ENCODE results near the gene TFF3. TPM values are rescaled to one million over a fixed set of nuclear protein-coding genes. Genes with fewer than 3 reads are reported as not detected.

Gene TFF3
- total and polyA plus RNA-seq, 2 of the 4 experiments (the other 2 are of a cell fraction) = not detected

- no peak overlapping the region for H3K9ac ChIP-seq (ENCODE audit: low read depth, low read length)
- no peak overlapping the region for H2BK15ac ChIP-seq (ENCODE audit: low read depth, low read length)
- H3K23ac ChIP-seq (ENCODE audit: low read depth, low read length) = no peak overlapping the region
- H3K14ac ChIP-seq (replicated peaks; ENCODE audit: low read depth, low read length) = no peak overlapping the region
- H3K36me3 ChIP-seq (ENCODE audit: control insufficient read depth, insufficient read depth, low read length) = peaks cover 19% of the 10 kb centered on the region; the same call in 1 of the 2 replicates
- H3K27me3 ChIP-seq (ENCODE audit: control insufficient read depth, insufficient read depth, low read length) = no peaks in the 10 kb centered on the region
- TF ChIP-seq BHLHE40 (IDR thresholded peaks at IDR 0.05; ENCODE audit: low read depth, low read length) (no peak), USF2 (IDR thresholded peaks at IDR 0.05; ENCODE audit: low read depth, low read length) (no peak), MAZ (IDR thresholded peaks at IDR 0.05; ENCODE audit: borderline replicate concordance, low read depth, low read length) (no peak), CEBPB (IDR thresholded peaks at IDR 0.05; ENCODE audit: low read depth, low read length) (no peak), RCOR1 (IDR thresholded peaks at IDR 0.05; ENCODE audit: insufficient replicate concordance, low read length) (no peak)
- H4K8ac ChIP-seq (ENCODE audit: low read depth in 2 of 2, low read length in 2 of 2) = no peak overlapping the region
- H3K4ac ChIP-seq (ENCODE audit: low read depth, low read length) = no peak overlapping the region
- H3K18ac ChIP-seq (ENCODE audit: low read depth, low read length) = no peak overlapping the region
- H2BK20ac ChIP-seq (ENCODE audit: low read depth, low read length) = no peak overlapping the region
- no peak overlapping the region for H2AFZ ChIP-seq (replicated peaks; ENCODE audit: low read length, poor library complexity)
- BruUV-seq (replicated peaks) = no TSS peak
- no peak overlapping the region for H3K56ac ChIP-seq (ENCODE audit: extremely low read depth, insufficient read depth, low read length)
- dilution Hi-C loops (cut with HindIII; ENCODE audit: low sequenced_read_pairs, unreplicated experiment) (no loop called here), intact Hi-C loops (cut with micrococcal nuclease) (no loop called here), in situ Hi-C loops (cut with MboI; ENCODE audit: low sequenced_read_pairs) (no loop called here)
- no peak overlapping the region for H4K5ac ChIP-seq (ENCODE audit: low read depth, low read length)
- ChIA-PET CTCF (no interaction called here), POLR2A (ENCODE audit: unreplicated experiment) (no interaction called here)
- no peak overlapping the region for H3K4me3 ChIP-seq (ENCODE audit: insufficient read depth, low read depth, low read length)
- peaks cover 2% of the 10 kb centered on the region; the same call in 1 of the 2 replicates for H3K4me1 ChIP-seq (ENCODE audit: control insufficient read depth, insufficient read depth, low read length)
- H3K9me3 ChIP-seq (ENCODE audit: control insufficient read depth, insufficient read depth, low read length) = peaks cover 2% of the 10 kb centered on the region; the same call in 1 of the 2 replicates
- no peaks in the 10 kb centered on the region; the same call in 1 of the 2 replicates for H4K20me1 ChIP-seq (ENCODE audit: insufficient read depth, low read length)
- DNase-seq (no peak), ATAC-seq (ENCODE audit: low read depth) (no peak)
- H4K91ac ChIP-seq (ENCODE audit: insufficient read depth, low read depth, low read length) = no peak overlapping the region
- no peak overlapping the region for H2AK9ac ChIP-seq (replicated peaks; ENCODE audit: low read depth, low read length, poor library complexity)
- no peaks in the 10 kb centered on the region for H3K79me1 ChIP-seq (ENCODE audit: low read depth in 1 of 2, low read length in 2 of 2)
- WGBS, 2 experiments (ENCODE audit: extremely low coverage in 2 of 2, insufficient read length in 1 of 2) = 80% methylated on average over 21 of the region's 36 CpGs; no CpG with 5 or more reads in 1 of the 2 experiments
- H2BK120ac ChIP-seq (ENCODE audit: low read depth, low read length) = no peak overlapping the region
- peaks cover 1% of the 10 kb centered on the region for H3K9me1 ChIP-seq (ENCODE audit: insufficient read depth, low read length)
- H2AK5ac ChIP-seq (ENCODE audit: low read depth, low read length) = no peak overlapping the region
- no peak overlapping the region for H2BK5ac ChIP-seq (ENCODE audit: low read depth, low read length, poor library complexity, severe bottlenecking)
- no peak overlapping the region for H3K4me2 ChIP-seq (ENCODE audit: low read depth, low read length)
- H3K27ac ChIP-seq (ENCODE audit: insufficient read depth, low read length) = no peak overlapping the region
Measured at GRCh38 chr21:42287193-42288083, 27.8 kb downstream of the TFF3 start.
